Stimulated activated CD4-positive, alpha-beta T cell treated with anti-CD3 and anti-CD28 coated beads, Interleukin-12 subunit alpha, Interleukin-12 subunit beta, amount 100 ng/mL, for 48 hours (primary cell): ENCODE results near the gene PRKAG2.

Experiments used
- DNase-seq, 3 donors: peaks; one replicate each; pipeline ENCODE4 v3.0.0-alpha.2; 2020; ENCODE audit warnings: low read depth in 2 of 3, low spot score in 1 of 3

PRKAG2 gene

GRCh38 chr7:151700586-151701165 is 176.2 kb downstream of the PRKAG2 start:
- no peak for DNase-seq

- DNase-seq = no peak
Observed at GRCh38 chr7:151699928-151700319, 177.0 kb downstream of the PRKAG2 start.

GRCh38 chr7:151699147-151699927 is 177.6 kb downstream of the PRKAG2 start:
- DNase-seq = no peak

GRCh38 chr7:151697942-151698341 is 179.0 kb downstream of the PRKAG2 start:
- DNase-seq = no peak

GRCh38 chr7:151697515-151697895 is 179.4 kb downstream of the PRKAG2 start:
- DNase-seq = no peak

GRCh38 chr7:151696721-151697514 is 180.0 kb downstream of the PRKAG2 start:
- DNase-seq = no peak

- no peak for DNase-seq
Observed at GRCh38 chr7:151695951-151696541, 180.9 kb downstream of the PRKAG2 start.

- no peak for DNase-seq
Observed at GRCh38 chr7:151694828-151695580, 181.9 kb downstream of the PRKAG2 start.

GRCh38 chr7:151694441-151694827 is 182.5 kb downstream of the PRKAG2 start:
- DNase-seq = no peak

- no peak for DNase-seq
Observed at GRCh38 chr7:151693140-151693539, 183.8 kb downstream of the PRKAG2 start.

GRCh38 chr7:151692721-151693120 is 184.2 kb downstream of the PRKAG2 start:
- DNase-seq = no peak

GRCh38 chr7:151691449-151691848 is 185.5 kb downstream of the PRKAG2 start:
- DNase-seq = no peak

- no peak for DNase-seq
Observed at GRCh38 chr7:151690606-151691005, 186.3 kb downstream of the PRKAG2 start.

- DNase-seq = no peak
Observed at GRCh38 chr7:151689196-151689971, 187.5 kb downstream of the PRKAG2 start.

GRCh38 chr7:151688236-151688780 is 188.6 kb downstream of the PRKAG2 start:
- DNase-seq = no peak

GRCh38 chr7:151687523-151688235 is 189.2 kb downstream of the PRKAG2 start:
- DNase-seq = no peak

- DNase-seq = no peak
Observed at GRCh38 chr7:151686826-151687225, 190.1 kb downstream of the PRKAG2 start.

- no peak for DNase-seq
Observed at GRCh38 chr7:151686016-151686766, 190.7 kb downstream of the PRKAG2 start.
